GM10847 (cell line): Measurements from ENCODE around the gene DPYD.

Source experiments
- POLR2A ChIP-seq: IDR thresholded peaks from 2 replicates; pipeline ENCODE4 v1.6.1; 2011; ENCODE audit not compliant: insufficient read length; ENCODE audit errors: extremely low read depth

Gene DPYD

DNA sequence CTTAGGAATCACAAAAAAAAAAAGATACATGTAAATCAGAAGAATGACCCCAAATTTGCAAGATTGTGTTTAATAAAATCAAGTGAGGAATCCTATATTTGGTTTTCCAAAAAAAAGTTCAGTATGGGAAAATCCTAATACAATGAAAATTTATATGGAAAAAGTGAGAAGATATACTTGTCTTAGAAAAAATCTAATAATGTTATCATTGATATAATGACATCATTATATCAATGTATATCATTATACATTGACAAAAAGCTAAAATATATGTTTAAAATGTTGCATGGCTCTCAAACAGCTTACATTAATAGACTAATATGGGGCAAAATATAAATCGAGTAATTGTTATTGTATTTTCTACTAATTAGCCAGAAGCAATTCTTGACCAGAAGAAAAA lies 37.0 kb downstream of the DPYD start:
- TF ChIP-seq POLR2A, result no peak

DNA sequence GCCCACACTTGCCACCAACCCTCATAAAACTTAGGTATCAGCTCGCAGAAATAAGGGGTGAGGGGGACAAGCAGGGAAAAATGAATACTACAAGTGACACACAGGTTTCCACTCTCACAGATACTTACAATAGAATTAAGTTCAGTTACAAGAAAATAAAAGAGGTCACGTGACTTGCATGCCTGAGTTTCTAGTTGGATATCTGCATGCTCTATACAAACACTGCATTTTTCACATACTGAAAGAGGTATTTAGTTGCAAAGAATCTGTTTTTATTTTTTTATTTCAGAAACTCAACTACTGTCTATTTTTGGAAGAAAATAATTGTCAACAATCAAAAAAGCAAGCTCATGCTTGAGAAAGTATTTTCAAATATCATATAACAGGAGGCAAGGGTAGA lies 43.5 kb downstream of the DPYD start:
- no peak for TF ChIP-seq POLR2A

DNA sequence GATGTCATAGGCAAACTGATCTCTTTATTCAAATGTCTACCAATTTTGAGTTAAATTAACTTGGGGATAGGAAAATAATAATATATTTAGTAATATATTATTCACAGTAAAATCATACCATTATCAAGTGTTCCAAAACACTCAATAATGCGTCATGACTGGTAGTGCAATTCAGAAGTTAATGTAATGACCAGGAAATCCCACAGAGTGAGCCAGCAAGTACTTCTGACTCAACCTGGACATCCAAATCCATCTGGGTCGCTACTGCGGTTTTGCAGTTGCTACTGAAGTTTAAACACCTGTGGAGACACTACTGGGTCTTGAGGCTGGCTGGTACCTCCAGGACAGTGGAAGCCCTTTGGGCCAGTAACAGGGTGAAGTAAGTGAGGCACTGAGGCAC lies 44.8 kb downstream of the DPYD start:
- no peak for TF ChIP-seq POLR2A

DNA sequence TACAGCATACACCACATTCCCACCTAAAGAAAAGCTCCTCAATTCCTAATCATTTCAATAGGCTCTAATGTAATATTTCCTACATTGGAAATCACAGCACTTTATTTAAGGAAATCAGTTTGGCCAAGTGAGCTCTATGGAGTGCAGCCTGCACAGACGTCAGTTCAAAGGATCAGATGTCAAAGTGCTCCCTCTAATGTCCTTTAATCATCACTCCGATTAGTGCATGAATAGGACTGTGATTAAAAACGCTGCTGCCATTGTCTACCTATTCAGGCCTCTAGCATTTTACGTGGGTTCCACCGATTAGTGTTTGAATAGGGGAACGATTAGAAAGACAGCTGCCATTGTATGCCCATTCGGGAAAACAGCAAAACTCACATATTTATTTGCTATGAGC lies 50.2 kb downstream of the DPYD start:
- no peak for TF ChIP-seq POLR2A

DNA sequence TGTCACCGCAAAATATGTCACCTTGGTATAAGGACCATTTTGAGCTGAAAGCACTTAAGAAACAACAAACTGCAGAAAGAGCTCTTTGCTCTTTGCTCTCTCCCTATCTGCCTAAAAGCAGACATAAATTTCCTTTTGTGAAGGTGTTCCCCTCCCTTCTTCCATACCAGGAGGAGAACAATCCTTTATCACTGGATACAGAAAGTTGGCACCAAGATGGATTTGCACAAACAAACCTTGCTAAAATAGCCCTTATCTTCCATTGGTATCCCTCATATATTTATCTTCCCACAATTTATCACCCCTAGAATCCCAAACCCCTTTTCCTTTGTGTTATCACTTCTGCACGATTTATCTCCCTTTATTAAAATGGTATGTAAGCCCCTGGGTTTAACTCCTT lies 51.4 kb downstream of the DPYD start:
- no peak for TF ChIP-seq POLR2A

DNA sequence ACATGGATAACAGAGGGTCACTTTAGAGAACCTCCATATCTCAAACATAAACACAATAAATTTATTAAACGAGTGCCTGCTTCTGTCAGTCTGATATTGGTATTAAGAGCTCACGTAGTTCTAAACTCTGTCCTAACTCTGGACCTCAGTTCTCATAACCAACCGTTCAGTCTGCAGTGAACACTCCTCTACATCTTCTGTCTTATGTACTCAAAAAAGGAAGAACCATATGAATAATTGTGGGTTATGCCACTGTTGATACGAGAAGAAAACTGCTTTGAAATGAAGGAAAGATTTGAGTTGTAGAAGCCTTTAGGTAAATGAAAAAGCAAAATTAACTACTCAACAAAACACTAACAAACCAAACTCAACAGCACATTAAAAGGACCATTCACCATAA lies 53.7 kb downstream of the DPYD start:
- no peak for TF ChIP-seq POLR2A

DNA sequence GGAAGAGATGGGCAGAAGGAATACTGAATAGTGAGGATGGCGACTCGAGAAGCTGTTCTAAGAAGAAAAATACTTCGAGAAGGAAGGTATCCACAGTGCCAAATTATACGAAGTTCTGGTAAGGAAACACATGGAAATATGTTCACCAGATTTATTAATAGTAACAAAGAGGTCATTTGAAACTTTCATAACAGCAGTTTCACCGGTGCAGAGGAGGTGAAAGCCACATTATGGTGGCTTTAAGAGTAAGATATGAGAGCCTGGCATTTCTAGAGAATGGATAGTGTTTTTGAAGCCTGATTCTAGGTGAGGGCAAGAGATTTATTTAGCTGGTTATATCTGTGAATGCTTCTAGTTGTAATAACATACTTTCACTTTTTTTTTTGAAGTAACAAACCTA lies 56.2 kb downstream of the DPYD start:
- TF ChIP-seq POLR2A, result no peak

DNA sequence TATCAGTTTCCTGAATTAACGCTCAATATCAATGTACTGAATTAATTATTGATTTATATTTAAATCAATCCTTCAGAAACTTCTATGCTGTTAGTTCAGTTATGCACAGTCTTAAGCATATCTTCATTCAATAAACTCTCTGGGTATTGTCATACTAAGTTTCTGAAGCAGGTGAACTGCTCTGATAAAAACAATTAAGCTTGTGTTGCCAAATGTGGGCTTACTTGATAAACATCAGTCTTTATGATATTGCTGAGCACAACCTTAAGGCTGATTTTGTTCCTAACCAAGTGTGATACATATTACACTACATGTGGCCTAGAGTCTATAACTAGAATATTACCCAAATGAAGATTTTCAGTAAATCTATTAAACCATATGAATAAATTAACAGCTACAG lies 67.6 kb downstream of the DPYD start:
- no peak for TF ChIP-seq POLR2A

DNA sequence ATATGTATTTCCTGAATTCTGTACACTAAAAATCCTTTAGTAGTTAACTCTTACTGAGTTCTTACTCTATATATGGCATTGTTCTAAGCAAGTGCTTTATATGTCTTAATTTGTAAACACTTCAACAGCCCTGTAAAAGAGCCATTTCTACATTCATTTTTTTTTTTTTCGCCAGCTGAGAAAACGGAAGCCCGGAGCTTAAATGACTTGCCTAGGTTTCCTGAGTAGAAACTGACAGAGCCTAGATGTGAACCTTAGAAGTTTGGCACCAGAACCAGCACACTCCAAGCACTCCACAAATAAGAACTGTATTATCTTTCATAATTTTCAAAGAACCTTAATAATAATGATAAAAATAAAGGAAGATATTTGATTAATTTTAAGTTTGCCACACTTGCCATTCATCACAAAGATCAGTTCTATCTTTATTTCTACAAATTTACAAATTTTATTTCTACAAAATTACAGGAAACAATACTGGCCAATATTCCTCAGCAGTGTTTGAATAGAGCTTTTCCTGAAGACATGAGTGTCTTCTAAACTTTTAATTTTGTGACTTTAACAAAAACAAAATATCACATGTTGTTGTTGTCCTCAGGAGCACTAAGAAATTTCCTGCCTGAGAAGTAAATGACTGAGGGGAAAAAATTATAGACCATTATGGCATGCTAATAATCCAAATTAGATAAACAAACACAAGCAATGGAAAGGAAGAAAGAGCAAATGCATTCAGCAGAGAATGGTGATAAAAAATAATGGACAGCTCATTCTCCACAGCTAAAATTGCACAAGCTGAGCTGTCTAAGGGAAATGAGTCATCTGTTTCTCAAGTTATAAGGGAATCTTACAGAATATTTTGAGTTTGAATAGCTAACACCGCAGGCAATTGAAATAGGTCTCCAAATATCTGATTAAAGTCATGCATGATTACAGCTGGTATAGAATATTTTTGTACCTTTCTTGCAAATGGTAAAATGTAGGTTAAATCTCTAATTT lies 71.2 kb downstream of the DPYD start:
- TF ChIP-seq POLR2A, result no peak

DNA sequence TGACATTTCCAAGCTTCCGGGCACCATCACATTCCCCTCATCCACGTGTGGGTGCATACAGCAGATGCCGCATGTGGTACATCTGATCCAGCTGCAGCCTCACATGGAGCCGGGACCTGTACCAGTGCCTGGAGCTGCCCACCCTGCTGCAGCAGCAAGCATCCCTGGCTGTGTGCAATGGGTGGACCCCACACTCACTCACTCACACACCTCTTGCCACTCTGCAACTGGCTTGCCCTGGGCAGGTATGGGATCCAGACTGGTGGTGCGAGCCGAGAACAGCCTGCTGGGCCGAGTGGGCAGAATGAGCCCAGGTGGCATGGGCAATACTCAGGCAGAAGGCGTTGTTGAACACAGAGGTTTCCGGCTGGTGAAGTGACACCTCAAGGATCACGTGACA lies 75.0 kb downstream of the DPYD start:
- no peak for TF ChIP-seq POLR2A

DNA sequence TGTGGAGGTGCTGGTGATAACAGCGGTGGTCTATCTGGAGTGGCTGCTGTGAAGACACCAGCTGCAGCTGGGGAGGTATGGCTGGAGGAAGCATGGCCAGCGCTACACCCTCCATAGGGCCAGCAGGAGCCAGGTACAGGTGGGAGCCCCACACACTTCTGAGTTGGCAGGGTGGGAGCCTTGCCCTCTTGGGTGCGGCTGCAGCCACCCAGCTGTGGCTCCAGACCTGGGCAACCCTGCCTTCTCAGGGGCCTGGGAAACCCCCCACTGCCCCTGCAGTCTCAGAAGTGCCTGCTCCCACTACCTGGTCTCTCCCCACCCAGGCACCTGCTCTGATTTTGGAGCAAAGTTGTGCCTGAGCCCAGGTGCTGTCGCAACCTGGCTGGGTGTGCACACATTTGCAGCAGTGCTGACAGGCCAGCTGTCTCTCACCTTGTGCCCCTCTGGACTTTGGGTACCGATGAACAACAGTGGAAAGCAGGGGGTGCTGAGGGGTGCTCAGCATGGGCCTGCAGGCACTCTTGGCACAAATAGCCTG lies 76.2 kb downstream of the DPYD start:
- no peak for TF ChIP-seq POLR2A

DNA sequence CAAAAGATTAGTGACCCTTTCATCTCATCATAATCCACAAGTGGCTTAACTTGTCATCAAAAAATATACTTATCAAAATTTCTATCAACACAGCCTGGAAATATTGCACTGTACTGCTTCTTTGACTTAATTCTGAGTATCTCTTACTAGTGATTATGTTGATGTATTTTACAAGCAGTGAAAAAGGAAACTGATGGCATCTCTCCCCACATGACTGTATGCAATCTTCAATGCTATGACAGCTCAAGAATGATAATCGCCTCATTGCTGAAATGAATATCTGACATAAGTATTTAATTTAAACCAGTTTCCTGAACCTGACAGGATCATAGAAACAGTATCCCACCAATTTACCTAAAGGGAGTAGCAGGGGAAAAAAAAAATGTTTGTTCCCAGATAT lies 79.5 kb downstream of the DPYD start:
- no peak for TF ChIP-seq POLR2A

DNA sequence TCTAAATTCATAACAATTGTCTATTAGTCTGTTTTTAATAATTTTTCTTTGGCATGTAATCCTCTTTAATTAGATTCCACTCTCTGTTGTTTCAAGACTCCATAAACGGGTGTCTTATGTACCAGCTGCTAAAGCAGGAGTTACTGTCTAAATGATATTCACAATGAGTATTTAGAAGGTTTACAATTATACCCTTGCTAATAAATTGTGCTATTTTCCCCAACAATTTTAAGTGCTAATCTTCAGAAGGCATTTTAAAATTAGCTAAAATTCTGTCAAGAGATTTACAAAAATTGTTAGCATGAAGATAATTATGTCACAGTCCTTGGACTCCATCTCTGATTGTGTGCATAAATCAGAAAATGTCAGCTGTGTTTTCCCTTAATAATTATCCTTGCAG lies 83.7 kb downstream of the DPYD start:
- TF ChIP-seq POLR2A, result no peak

DNA sequence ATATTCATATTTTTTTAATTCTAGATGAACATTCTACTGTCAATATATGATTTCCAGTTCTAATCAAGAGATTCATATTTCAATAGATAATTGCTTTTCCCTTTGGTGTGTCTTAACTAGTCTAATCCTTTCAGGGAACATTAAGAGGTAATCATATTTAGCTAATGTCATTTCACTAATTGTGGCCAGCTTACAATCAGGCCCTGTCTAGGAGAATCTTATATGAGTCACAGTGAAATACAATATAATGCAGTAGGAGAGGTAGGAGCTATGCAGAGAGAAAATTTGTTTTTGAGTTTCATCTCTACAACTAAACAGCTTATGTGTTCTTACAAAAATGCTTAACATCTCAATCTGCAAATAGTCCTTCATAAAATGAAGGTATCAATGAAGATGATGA lies 85.9 kb downstream of the DPYD start:
- TF ChIP-seq POLR2A, result no peak

DNA sequence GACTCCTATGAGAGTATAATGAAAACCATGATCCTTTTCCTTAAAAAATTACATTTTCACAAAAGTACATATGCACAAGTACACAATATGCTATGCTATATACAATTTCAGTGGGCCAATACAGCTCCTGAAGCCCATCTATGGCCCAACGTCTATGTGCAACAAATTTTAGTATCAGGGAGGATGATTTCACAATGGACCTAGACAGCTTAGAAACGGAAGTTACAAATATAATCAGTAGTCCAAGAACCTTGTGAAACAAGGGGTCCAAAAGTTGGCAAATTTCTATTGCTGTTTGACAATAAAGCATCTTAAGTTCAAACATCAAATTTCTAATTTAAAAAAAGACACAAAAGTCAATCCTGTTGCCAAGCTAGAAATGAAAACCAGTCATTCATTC lies 87.0 kb downstream of the DPYD start:
- TF ChIP-seq POLR2A, result no peak

DNA sequence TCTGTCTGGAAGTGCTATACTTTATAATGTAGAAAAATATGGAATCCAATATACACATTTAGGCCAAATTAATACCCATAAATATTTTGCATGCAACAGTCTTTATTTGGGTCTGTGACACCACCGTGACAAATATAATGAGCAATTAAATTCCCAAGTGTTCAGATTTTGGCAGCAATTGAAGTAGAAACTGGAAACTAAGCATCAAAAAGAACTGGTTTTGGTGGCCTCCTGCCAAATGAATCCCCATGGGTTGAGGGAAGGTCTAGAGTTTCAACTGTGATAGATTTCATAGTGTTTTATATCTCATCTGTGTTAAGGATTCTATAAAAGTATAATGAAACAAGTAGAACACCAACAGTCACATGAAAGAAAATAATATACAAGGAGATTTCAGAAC lies 88.4 kb downstream of the DPYD start:
- no peak for TF ChIP-seq POLR2A

DNA sequence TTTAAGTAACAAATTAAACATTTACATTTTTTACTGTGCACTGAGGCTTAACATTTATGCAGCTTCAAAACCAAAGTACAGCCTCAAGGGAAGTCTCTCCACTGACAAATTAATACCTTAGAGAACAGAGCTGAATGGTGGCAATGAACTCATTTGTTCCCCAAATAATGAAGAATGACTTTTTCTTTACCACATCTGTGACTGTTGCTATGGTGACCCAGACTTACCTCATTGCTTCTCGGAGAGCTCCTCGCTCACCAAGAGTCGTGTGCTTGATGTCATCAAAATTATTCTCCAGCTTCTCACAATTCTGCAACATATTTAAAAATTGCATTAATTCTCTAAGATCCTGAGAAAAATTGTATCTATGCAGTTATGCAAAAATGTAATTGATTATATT lies 92.9 kb downstream of the DPYD start:
- no peak for TF ChIP-seq POLR2A
